ENCODE measurements around the gene VAC14.

The VAC14 gene

GRCh38 chr16:70703835-70704381 lies 97.0 kb downstream of the VAC14 start:
- H3K4me1 ChIP-seq (ENCODE audit: insufficient read depth, low read length, poor library complexity, severe bottlenecking) = peaks cover 38% of the 10 kb centered on the region
- no peak overlapping the region for H2AFZ ChIP-seq (ENCODE audit: low read length)
- no peak overlapping the region for H3K9ac ChIP-seq (ENCODE audit: low read depth, low read length, poor library complexity, severe bottlenecking)
- H3K4me2 ChIP-seq (ENCODE audit: low read depth, low read length, poor library complexity, severe bottlenecking) = no peak overlapping the region
- H3K27me3 ChIP-seq (ENCODE audit: insufficient read depth, low read length, poor library complexity, severe bottlenecking) = no peaks in the 10 kb centered on the region
- no peak overlapping the region for H3K4me3 ChIP-seq (ENCODE audit: low read length, poor library complexity, severe bottlenecking)
- H3F3A ChIP-seq (ENCODE audit: low read depth) = no peaks in the 10 kb centered on the region
- H3K79me2 ChIP-seq (ENCODE audit: insufficient read depth, low read length) = no peaks in the 10 kb centered on the region
- H3K9me2 ChIP-seq (replicated peaks; ENCODE audit: low read depth, low read length) = no peaks in the 10 kb centered on the region
- TF ChIP-seq EZH2phosphoT487 (IDR thresholded peaks at IDR 0.05; ENCODE audit: borderline replicate concordance) (no peak), CTCF (conservative IDR thresholded peaks at IDR 0.05; ENCODE audit: low read length) (no peak)
- H3K9me3 ChIP-seq (ENCODE audit: insufficient read depth, low read depth, low read length) = no peaks in the 10 kb centered on the region
- no peaks in the 10 kb centered on the region for H4K20me1 ChIP-seq (ENCODE audit: insufficient read depth, low read length, poor library complexity, severe bottlenecking)
- peaks cover 3% of the 10 kb centered on the region; the same call in 1 of the 2 replicates for H3K36me3 ChIP-seq (ENCODE audit: insufficient read depth, low read length)

DNA sequence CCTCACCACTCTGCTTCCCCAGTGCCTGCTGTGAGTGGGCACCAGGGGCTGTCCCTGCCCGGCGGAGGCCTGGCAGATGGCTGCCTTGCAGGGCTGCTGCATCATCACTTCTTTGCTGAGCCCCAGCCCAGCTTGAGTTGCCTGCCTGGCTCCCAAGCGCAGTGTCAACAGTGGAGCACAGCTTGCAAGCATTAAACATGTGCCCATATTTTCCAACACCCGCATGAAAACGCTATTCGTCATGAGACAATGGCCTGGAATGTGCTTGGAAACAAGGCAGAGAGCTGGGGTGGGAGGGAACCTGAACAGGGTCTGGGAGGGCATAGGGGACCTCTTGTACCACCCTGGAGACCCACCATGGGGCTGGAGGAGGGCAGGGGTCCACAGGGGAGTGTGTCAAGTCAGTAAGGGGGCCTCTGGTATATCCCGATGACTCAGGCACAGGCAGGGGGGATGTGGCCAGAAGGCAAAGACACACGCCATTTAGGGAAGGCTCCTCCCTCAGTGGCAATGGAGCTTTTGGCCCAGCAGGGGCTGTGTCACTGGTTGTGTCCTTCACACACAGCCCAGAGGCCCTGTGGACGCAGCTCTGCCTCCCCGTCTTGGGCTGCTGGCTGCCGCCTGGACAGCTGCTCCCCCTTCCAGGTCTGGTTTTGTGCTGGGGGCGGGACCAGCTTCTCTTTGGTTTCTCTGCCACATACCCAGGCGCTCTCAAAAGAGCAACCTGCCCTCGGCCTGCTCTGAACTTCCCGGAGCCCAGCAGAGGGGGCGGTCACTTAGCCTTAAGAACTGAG lies 97.7 kb downstream of the VAC14 start:
- Histone ChIP-seq H3K9ac (ENCODE audit: low read depth, low read length, poor library complexity, severe bottlenecking) (peak overlapping the region; percentile 16), H3K27me3 (ENCODE audit: insufficient read depth, low read length, poor library complexity, severe bottlenecking) (no peaks in the 10 kb centered on the region), H3K4me1 (ENCODE audit: insufficient read depth, low read length, poor library complexity, severe bottlenecking) (peaks cover 34% of the 10 kb centered on the region), H3F3A (ENCODE audit: low read depth) (no peaks in the 10 kb centered on the region), H3K36me3 (ENCODE audit: insufficient read depth, low read length) (peaks cover 2% of the 10 kb centered on the region; the same call in 1 of the 2 replicates), H3K9me2 (replicated peaks; ENCODE audit: low read depth, low read length) (no peaks in the 10 kb centered on the region), H3K4me2 (ENCODE audit: low read depth, low read length, poor library complexity, severe bottlenecking) (no peak overlapping the region), H2AFZ (ENCODE audit: low read length) (no peak overlapping the region), H3K4me3 (ENCODE audit: low read length, poor library complexity, severe bottlenecking) (no peak overlapping the region), H3K79me2 (ENCODE audit: insufficient read depth, low read length) (no peaks in the 10 kb centered on the region), H4K20me1 (ENCODE audit: insufficient read depth, low read length, poor library complexity, severe bottlenecking) (no peaks in the 10 kb centered on the region), H3K9me3 (ENCODE audit: insufficient read depth, low read depth, low read length) (no peaks in the 10 kb centered on the region)
- TF ChIP-seq EZH2phosphoT487 (IDR thresholded peaks at IDR 0.05; ENCODE audit: borderline replicate concordance) (no peak), CTCF (conservative IDR thresholded peaks at IDR 0.05; ENCODE audit: low read length) (no peak; the same call in 1 of the 2 replicates)

GRCh38 chr16:70702624-70703023 lies 98.3 kb downstream of the VAC14 start:
- Histone ChIP-seq H4K20me1 (ENCODE audit: insufficient read depth, low read length, poor library complexity, severe bottlenecking) (no peaks in the 10 kb centered on the region), H2AFZ (ENCODE audit: low read length) (no peak overlapping the region), H3K27me3 (ENCODE audit: insufficient read depth, low read length, poor library complexity, severe bottlenecking) (no peaks in the 10 kb centered on the region), H3K9me2 (replicated peaks; ENCODE audit: low read depth, low read length) (no peaks in the 10 kb centered on the region), H3K79me2 (ENCODE audit: insufficient read depth, low read length) (no peaks in the 10 kb centered on the region), H3K9me3 (ENCODE audit: insufficient read depth, low read depth, low read length) (no peaks in the 10 kb centered on the region), H3K36me3 (ENCODE audit: insufficient read depth, low read length) (peaks cover 3% of the 10 kb centered on the region; the same call in 1 of the 2 replicates), H3K4me3 (ENCODE audit: low read length, poor library complexity, severe bottlenecking) (no peak overlapping the region), H3K4me1 (ENCODE audit: insufficient read depth, low read length, poor library complexity, severe bottlenecking) (peaks cover 35% of the 10 kb centered on the region), H3K9ac (ENCODE audit: low read depth, low read length, poor library complexity, severe bottlenecking) (peak overlapping the region; percentile 16), H3F3A (ENCODE audit: low read depth) (no peaks in the 10 kb centered on the region), H3K4me2 (ENCODE audit: low read depth, low read length, poor library complexity, severe bottlenecking) (no peak overlapping the region)
- TF ChIP-seq EZH2phosphoT487 (IDR thresholded peaks at IDR 0.05; ENCODE audit: borderline replicate concordance) (no peak), CTCF (conservative IDR thresholded peaks at IDR 0.05; ENCODE audit: low read length) (no peak)
